Activated CD4-positive, alpha-beta memory T cell treated with anti-CD3 and anti-CD28 coated beads, Interleukin-2, amount 10 ng/mL, durations not matched to agents 7 days and 5 days (primary cell): ENCODE data around the gene IFI44L. TPM values are rescaled to one million over a fixed set of nuclear protein-coding genes. Genes with fewer than 3 reads are reported as not detected.

ENCODE experiments used
- CTCF ChIA-PET: fragments of 350-600 bp; sonication (Branson Sonifier 250); formaldehyde crosslinking; loops from one replicate; lab custom pipeline; 2021; ENCODE audit warnings: antibody characterized with exemption, inconsistent platforms; lab: Charles Lee
- POLR2A ChIA-PET: fragments of 350-600 bp; sonication (Branson Sonifier 250); formaldehyde crosslinking; loops from one replicate; lab custom pipeline; 2021; ENCODE audit warnings: antibody characterized with exemption; lab: Charles Lee
- DNase-seq: peaks from one replicate; pipeline ENCODE4 v3.0.0-alpha.2; 2020
- H3K27ac Mint-ChIP-seq: one replicate; pipeline ENCODE4 v1.8.0; 2021; ENCODE audit warnings: mild to moderate bottlenecking, mixed read lengths
- H3K27me3 Mint-ChIP-seq: one replicate; pipeline ENCODE4 v1.8.0; 2021; ENCODE audit warnings: mixed read lengths
- H3K36me3 Mint-ChIP-seq: one replicate; pipeline ENCODE4 v1.8.0; 2021; ENCODE audit warnings: low read depth, mixed read lengths
- H3K4me1 Mint-ChIP-seq: one replicate; pipeline ENCODE4 v1.8.0; 2021; ENCODE audit warnings: mixed read lengths
- H3K4me3 Mint-ChIP-seq: one replicate; pipeline ENCODE4 v1.8.0; 2021; ENCODE audit warnings: mild to moderate bottlenecking, mixed read lengths
- H3K9me3 Mint-ChIP-seq: one replicate; pipeline ENCODE4 v1.8.0; 2021; ENCODE audit warnings: mixed read lengths
- total RNA-seq, 2 experiments: library from RNA; stranded (reverse); gene quantifications; one replicate each; pipeline ENCODE4 v1.2.3, GENCODE V29; 2021

The IFI44L gene
- total RNA-seq, 2 experiments from 2014 or later, result 420 to 430 TPM

- CTCF ChIA-PET, result interaction anchor here (0.8 to 1.6 kb wide), 11 partner anchors 9 to 545 kb away, joined by 3 to 10 read pairs (median 5); partner anchors contain the start of gene IFI44L
- Mint-ChIP-seq H3K9me3 (no peaks in the 10 kb centered on the region), H3K4me1 (peaks cover 23% of the 10 kb centered on the region), H3K36me3 (peaks cover 26% of the 10 kb centered on the region), H3K27ac (no peak overlapping the region), H3K4me3 (no peak overlapping the region), H3K27me3 (peaks cover 2% of the 10 kb centered on the region)
- peak; percentile 48 for DNase-seq
- POLR2A ChIA-PET, result interaction anchor here (1.0 to 1.5 kb wide), 3 partner anchors 31 to 59 kb away, joined by 4 to 5 read pairs (median 5); partner anchors contain the start of gene IFI44L
These were observed 56.2 kb downstream of the IFI44L start for GRCh38 chr1:78676347-78676982.

- Mint-ChIP-seq H3K4me3 (no peak overlapping the region), H3K9me3 (no peaks in the 10 kb centered on the region), H3K4me1 (peaks cover 22% of the 10 kb centered on the region), H3K27me3 (peaks cover 2% of the 10 kb centered on the region), H3K27ac (no peak overlapping the region), H3K36me3 (peaks cover 21% of the 10 kb centered on the region)
- DNase-seq, result no peak
- CTCF ChIA-PET, result interaction anchor here (0.6 to 1.6 kb wide), 3 partner anchors 18 to 532 kb away, joined by 3 to 21 read pairs (median 4); no protein-coding TSS in a partner anchor
- POLR2A ChIA-PET, result interaction anchor here (1.5 kb wide), 1 partner anchor 32 kb away, joined by 4 read pairs; no protein-coding TSS in a partner anchor
These were observed 56.7 kb downstream of the IFI44L start for GRCh38 chr1:78676993-78677392.

GRCh38 chr1:78677788-78678187 lies 57.5 kb downstream of the IFI44L start:
- no peak for DNase-seq
- peaks cover 2% of the 10 kb centered on the region for H3K27me3 Mint-ChIP-seq
- H3K4me1 Mint-ChIP-seq, result peaks cover 22% of the 10 kb centered on the region
- ChIA-PET POLR2A (interaction anchor here (0.7 to 1.5 kb wide), 5 partner anchors 10 to 673 kb away, joined by 3 to 4 read pairs (median 3); partner anchors contain the start of genes DNAJB4, IFI44 and IFI44L), CTCF (interaction anchor here (0.6 to 1.6 kb wide), 7 partner anchors 18 to 546 kb away, joined by 3 to 21 read pairs (median 3); partner anchors contain the start of gene IFI44L)
- peaks cover 19% of the 10 kb centered on the region for H3K36me3 Mint-ChIP-seq
- H3K9me3 Mint-ChIP-seq, result no peaks in the 10 kb centered on the region
- peak overlapping the region; percentile 35 for H3K4me3 Mint-ChIP-seq
- no peak overlapping the region for H3K27ac Mint-ChIP-seq

- peak overlapping the region; percentile 35 for H3K4me3 Mint-ChIP-seq
These were observed 58.1 kb downstream of the IFI44L start for GRCh38 chr1:78678324-78678723.

GRCh38 chr1:78681265-78681664 lies 61.0 kb downstream of the IFI44L start:
- DNase-seq, result no peak
- Mint-ChIP-seq H3K36me3 (peaks cover 11% of the 10 kb centered on the region), H3K27ac (no peak overlapping the region), H3K27me3 (peaks cover 5% of the 10 kb centered on the region), H3K4me1 (peaks cover 25% of the 10 kb centered on the region), H3K4me3 (no peak overlapping the region), H3K9me3 (no peaks in the 10 kb centered on the region)
- ChIA-PET POLR2A (no interaction called here), CTCF (no interaction called here)

More at GRCh38 chr1:78678324-78678723, 58.1 kb downstream of the IFI44L start:
- Mint-ChIP-seq H3K36me3 (peaks cover 18% of the 10 kb centered on the region), H3K27me3 (peaks cover 2% of the 10 kb centered on the region), H3K27ac (peak overlapping the region; percentile 41), H3K4me1 (peaks cover 26% of the 10 kb centered on the region), H3K9me3 (no peaks in the 10 kb centered on the region)
- CTCF ChIA-PET, result interaction anchor here (0.7 to 1.6 kb wide), 6 partner anchors 51 to 547 kb away, joined by 3 to 21 read pairs (median 3); partner anchors contain the start of gene IFI44L
- POLR2A ChIA-PET, result interaction anchor here (0.7 to 1.5 kb wide), 5 partner anchors 11 to 674 kb away, joined by 3 to 4 read pairs (median 3); partner anchors contain the start of genes DNAJB4, IFI44 and IFI44L
- peak; percentile 44 for DNase-seq

- Mint-ChIP-seq H3K27ac (no peak overlapping the region), H3K4me1 (peaks cover 19% of the 10 kb centered on the region), H3K27me3 (peaks cover 5% of the 10 kb centered on the region), H3K4me3 (no peak overlapping the region), H3K9me3 (no peaks in the 10 kb centered on the region), H3K36me3 (peaks cover 11% of the 10 kb centered on the region)
- POLR2A ChIA-PET, result no interaction called here
- DNase-seq, result no peak
- CTCF ChIA-PET, result no interaction called here
These were observed 62.2 kb downstream of the IFI44L start for GRCh38 chr1:78682496-78682895.

GRCh38 chr1:78683079-78683478 lies 62.8 kb downstream of the IFI44L start:
- H3K27ac Mint-ChIP-seq, result no peak overlapping the region
- CTCF ChIA-PET, result interaction anchor here (1.2 to 1.3 kb wide), 2 partner anchors 10 to 66 kb away, joined by 4 read pairs; no protein-coding TSS in a partner anchor
- H3K36me3 Mint-ChIP-seq, result peaks cover 5% of the 10 kb centered on the region
- peaks cover 5% of the 10 kb centered on the region for H3K27me3 Mint-ChIP-seq
- POLR2A ChIA-PET, result no interaction called here
- no peaks in the 10 kb centered on the region for H3K9me3 Mint-ChIP-seq
- H3K4me1 Mint-ChIP-seq, result peaks cover 13% of the 10 kb centered on the region
- no peak for DNase-seq
- H3K4me3 Mint-ChIP-seq, result no peak overlapping the region

- Mint-ChIP-seq H3K27me3 (peaks cover 20% of the 10 kb centered on the region), H3K4me1 (peaks cover 5% of the 10 kb centered on the region), H3K4me3 (no peak overlapping the region), H3K27ac (no peak overlapping the region), H3K36me3 (no peaks in the 10 kb centered on the region), H3K9me3 (no peaks in the 10 kb centered on the region)
- ChIA-PET POLR2A (interaction anchor here (0.6 kb wide), 1 partner anchor 1211 kb away, joined by 3 read pairs; no protein-coding TSS in a partner anchor), CTCF (no interaction called here)
- no peak for DNase-seq
These were observed 67.1 kb downstream of the IFI44L start for GRCh38 chr1:78687315-78687714.

GRCh38 chr1:78687914-78688313 lies 67.7 kb downstream of the IFI44L start:
- Mint-ChIP-seq H3K36me3 (no peaks in the 10 kb centered on the region), H3K9me3 (no peaks in the 10 kb centered on the region), H3K27me3 (peaks cover 23% of the 10 kb centered on the region), H3K4me1 (peaks cover 5% of the 10 kb centered on the region), H3K4me3 (no peak overlapping the region), H3K27ac (no peak overlapping the region)
- ChIA-PET POLR2A (no interaction called here), CTCF (no interaction called here)
- DNase-seq, result no peak

- no peak for DNase-seq
- H3K27me3 Mint-ChIP-seq, result peaks cover 23% of the 10 kb centered on the region
- H3K4me1 Mint-ChIP-seq, result peaks cover 1% of the 10 kb centered on the region
- ChIA-PET POLR2A (no interaction called here), CTCF (no interaction called here)
- H3K27ac Mint-ChIP-seq, result no peak overlapping the region
- H3K9me3 Mint-ChIP-seq, result no peaks in the 10 kb centered on the region
- no peaks in the 10 kb centered on the region for H3K36me3 Mint-ChIP-seq
- H3K4me3 Mint-ChIP-seq, result no peak overlapping the region
These were observed 68.4 kb downstream of the IFI44L start for GRCh38 chr1:78688697-78689096.

GRCh38 chr1:78690516-78690915 lies 70.3 kb downstream of the IFI44L start:
- Mint-ChIP-seq H3K36me3 (no peaks in the 10 kb centered on the region), H3K27me3 (peaks cover 21% of the 10 kb centered on the region), H3K4me1 (peaks cover 1% of the 10 kb centered on the region), H3K27ac (no peak overlapping the region), H3K4me3 (no peak overlapping the region), H3K9me3 (no peaks in the 10 kb centered on the region)
- no peak for DNase-seq
- ChIA-PET POLR2A (no interaction called here), CTCF (interaction anchor here (0.9 kb wide), 1 partner anchor 15 kb away, joined by 3 read pairs; no protein-coding TSS in a partner anchor)

- no peaks in the 10 kb centered on the region for H3K36me3 Mint-ChIP-seq
- H3K27me3 Mint-ChIP-seq, result peaks cover 24% of the 10 kb centered on the region
- no peak overlapping the region for H3K4me3 Mint-ChIP-seq
- H3K4me1 Mint-ChIP-seq, result peaks cover 1% of the 10 kb centered on the region
- H3K27ac Mint-ChIP-seq, result no peak overlapping the region
- no peak for DNase-seq
- ChIA-PET POLR2A (no interaction called here), CTCF (no interaction called here)
- no peaks in the 10 kb centered on the region for H3K9me3 Mint-ChIP-seq
These were observed 71.9 kb downstream of the IFI44L start for GRCh38 chr1:78691995-78692747.
